VCaP (cell line): ENCODE results near the gene RAB27A.
"Not testable (repeated sequence)": the region's sequence is repeated elsewhere in the genome, so short reads cannot be mapped to it uniquely, and the experiment has no call there.

Source experiments
- H3K27ac ChIP-seq: fragments of 450-650 bp; 2 replicates; pipeline ENCODE4 v1.5.1; 2017
- TF ChIP-seq, protein P1 (sequence below): fragments of 450-650 bp; conservative IDR thresholded peaks from 2 replicates; pipeline ENCODE4 v1.5.1; 2017; ENCODE audit warnings: mild to moderate bottlenecking, moderate library complexity

RAB27A gene

DNA sequence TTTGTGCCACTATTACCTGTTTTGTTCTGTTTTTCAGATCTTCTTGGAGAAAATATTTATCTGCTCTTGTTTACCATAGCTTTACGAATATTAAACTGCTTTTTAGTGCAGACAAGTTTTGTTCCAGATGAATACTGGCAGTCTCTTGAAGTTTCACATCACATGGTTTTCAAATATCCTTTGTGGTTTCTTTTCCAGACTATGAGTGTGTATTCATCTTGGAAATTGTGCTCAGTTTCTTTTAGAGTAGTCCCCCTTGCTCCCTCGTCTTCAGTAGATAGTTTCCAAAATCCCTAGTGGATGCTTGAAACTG, 30.6 kb upstream of the RAB27A start:
- TF ChIP-seq, protein P1, sequence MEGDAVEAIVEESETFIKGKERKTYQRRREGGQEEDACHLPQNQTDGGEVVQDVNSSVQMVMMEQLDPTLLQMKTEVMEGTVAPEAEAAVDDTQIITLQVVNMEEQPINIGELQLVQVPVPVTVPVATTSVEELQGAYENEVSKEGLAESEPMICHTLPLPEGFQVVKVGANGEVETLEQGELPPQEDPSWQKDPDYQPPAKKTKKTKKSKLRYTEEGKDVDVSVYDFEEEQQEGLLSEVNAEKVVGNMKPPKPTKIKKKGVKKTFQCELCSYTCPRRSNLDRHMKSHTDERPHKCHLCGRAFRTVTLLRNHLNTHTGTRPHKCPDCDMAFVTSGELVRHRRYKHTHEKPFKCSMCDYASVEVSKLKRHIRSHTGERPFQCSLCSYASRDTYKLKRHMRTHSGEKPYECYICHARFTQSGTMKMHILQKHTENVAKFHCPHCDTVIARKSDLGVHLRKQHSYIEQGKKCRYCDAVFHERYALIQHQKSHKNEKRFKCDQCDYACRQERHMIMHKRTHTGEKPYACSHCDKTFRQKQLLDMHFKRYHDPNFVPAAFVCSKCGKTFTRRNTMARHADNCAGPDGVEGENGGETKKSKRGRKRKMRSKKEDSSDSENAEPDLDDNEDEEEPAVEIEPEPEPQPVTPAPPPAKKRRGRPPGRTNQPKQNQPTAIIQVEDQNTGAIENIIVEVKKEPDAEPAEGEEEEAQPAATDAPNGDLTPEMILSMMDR = no peak
- no peak overlapping the region for H3K27ac ChIP-seq

DNA sequence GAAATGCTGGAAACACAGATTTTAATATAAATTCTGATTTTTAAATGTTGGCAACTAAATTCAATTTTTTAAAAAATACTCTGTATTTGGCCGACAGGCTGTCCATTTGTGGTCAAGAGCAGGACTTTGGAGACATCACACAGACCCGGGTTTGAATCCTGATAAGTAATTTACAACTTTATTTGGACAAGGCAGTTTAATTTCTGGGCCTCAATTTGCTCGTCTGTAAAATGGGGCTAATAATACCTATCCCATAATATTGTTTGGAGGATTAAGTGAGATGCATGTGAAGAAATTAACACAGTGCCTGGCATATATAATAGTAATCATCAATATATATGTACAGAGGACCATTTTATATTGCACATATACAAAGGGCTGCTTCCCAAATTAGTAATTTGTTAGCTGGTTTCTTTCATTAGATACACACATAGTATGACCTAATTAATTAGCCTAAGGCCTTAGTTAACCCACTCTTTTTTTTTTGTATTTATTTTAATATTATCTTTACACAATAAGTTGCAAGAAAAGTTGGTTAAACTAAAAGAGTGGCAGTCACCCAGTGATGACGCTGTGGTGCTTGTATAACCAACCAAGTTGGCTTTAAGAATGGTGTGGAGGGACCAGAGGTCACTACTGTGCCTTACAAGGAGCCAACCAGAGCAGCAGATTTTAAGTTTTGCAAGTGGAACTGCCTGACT, 30.1 kb upstream of the RAB27A start:
- H3K27ac ChIP-seq = peak overlapping the region; percentile 76
- TF ChIP-seq, protein P1 = no peak

DNA sequence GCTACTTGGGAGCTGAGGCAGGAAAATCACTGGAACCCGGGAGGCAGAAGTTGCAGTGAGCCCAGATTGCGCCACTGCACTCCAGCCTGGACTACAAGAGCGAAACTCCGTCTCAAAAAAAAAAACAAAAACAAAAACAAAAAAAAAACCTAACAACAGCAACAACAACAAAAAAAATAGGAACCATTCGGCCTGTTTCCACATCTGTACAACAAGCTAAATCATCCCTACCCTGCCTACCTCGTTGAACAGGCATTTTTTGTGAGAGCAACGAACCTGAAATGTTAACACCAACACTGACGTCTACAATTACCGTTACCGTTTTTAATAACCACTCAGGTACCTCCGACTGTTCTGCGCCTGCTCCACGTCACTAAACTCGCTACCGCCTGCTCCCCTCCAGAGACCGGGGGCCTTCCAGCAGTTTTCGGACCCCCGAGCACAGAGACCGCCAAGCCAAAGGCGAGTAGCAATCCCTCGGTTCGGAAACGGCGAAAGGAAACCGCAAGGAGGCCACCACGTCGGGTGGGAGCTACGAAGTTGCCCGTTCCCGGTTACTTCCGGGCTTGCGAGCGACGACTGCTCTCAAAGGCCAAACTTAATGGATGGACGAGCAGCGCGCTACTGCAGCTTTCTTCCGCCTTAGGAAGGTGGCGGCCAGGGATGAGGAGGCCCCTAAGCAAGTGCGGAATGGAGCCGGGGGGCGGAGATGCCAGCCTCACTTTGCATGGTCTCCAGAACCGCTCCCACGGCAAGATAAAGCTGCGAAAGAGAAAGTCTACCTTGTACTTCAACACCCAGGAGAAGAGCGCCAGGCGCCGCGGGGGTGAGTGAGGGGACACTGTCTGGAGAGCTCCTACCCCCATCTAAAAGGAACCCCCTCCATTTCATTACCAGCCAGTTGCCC, 29.2 kb upstream of the RAB27A start, which contains the start of the genes PIGB and PIGBOS1:
Gene PIGB, plus strand, starts transcription at position 635 of the 907 bp plus-strand sequence. Its CDS starts 29 bp downstream, at position 664.
Gene PIGBOS1, minus strand, starts transcription at position 536 of the 907 bp plus-strand sequence. CDS start 1,331 bp downstream, outside the sequence.
- TF ChIP-seq, protein P1 = no peak; the same call in 1 of the 2 replicates
- peak within 1 kb of the TSS; percentile 76 for H3K27ac ChIP-seq

DNA sequence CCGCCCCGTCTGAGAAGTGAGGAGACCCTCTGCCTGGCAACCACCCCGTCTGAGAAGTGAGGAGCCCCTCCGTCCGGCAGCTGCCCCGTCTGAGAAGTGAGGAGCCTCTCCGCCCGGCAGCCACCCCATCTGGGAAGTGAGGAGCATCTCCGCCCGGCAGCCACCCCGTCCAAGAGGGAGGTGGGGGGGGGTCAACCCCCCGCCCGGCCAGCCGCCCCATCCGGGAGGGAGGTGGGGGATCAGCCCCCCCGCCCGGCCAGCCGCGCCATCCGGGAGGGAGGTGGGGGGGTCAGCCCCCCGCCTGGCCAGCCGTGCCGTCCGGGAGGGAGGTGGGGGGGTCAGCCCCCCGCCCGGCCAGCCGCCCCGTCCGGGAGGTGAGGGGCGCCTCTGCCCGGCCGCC, 13.2 kb upstream of the RAB27A start:
- not testable (repeated sequence) for H3K27ac ChIP-seq

DNA sequence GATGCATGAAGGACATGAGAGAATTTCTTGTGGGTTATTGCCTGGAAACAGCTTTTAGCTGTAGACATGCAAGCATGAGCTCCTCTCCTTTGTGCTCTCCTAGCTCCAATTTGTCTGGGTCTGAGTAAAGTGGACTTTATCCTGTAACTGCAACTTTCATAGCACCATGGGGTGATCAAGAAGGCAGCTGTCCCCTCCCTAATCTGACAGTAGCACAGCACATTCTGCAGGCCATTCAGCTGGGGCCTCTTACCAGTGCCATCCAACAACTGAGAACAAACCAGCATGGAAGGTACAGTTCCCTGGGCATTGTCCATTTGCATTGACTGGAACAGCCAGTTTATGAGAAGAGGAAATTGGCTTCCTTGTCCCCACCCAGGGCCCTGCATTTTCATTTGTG, 7.7 kb upstream of the RAB27A start:
- TF ChIP-seq, protein P1 = no peak

DNA sequence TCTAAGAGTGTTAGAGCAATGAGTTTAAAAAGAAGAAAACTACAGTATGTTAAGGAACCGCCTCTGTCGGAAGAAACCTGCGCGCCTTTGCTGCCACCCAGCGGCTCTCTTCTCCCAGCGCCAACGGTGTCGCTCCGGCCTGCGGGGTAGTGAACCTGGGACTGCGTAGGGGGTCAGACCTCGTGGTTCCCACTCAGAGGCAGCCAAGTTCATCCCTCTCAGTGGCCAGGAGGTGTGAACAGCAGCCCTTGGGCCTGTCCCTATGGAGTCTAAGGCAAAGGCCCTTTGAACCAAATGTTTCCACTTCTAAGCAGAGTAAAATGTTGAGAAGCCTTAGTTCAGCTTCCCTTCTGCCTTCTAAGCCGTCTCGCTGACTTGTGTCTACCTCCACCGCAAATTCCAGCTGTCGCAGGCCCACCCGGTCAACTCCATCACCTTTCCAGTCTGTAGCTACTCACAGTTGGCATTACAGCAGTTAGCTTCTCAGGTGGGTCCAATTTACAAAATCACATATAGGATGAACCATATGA, 980 bp upstream of the RAB27A start:
- H3K27ac ChIP-seq = peak overlapping the region; percentile 68
- TF ChIP-seq, protein P1 = peak; percentile 92

More for the DNA sequence above, 7.7 kb upstream of the RAB27A start:
- H3K27ac ChIP-seq = no peak overlapping the region

DNA sequence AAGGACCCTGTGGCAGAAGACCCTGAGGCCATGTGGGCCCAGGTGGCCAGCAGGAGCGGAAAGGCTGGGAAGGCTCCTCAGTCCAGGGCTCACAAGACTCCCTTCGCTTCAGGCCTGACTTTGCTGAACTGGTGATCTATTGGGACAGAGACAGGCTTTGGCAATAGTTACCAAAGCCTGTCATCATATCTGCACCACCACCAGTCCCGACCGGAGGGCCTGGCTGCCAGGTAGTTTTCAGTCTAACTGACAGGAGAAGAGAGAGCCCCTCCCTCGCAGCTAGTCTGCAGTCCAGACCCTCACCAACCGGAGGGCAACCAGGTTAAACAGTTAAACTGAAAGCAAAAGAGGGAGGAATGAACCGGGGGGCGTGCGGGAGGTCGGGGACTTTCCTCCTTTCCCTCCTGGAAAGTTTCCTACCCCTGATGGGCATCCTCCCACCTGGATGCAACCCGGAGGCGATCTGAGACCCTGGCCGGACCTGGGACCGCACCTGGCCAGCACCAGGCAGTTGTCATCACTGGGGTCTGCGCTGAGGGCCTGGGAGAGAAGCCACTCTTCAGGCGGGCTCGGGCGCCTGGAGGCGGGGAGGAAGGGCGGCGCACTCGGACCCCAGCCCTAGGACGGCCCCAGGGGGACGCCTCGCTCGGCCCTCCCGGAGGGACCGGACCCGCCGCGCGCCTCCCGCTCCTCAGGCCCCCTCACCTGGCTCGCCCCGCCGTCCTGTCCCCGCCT, 435 bp downstream of the RAB27A start:
- TF ChIP-seq, protein P1 = no peak
- H3K27ac ChIP-seq = peak overlapping the region; percentile 68
